ENCODE measurements around the gene PTPRCAP. TPM values are rescaled to one million over a fixed set of nuclear protein-coding genes. Genes with fewer than 3 reads are reported as not detected.

PTPRCAP gene
- total RNA-seq, result under 0.01 TPM in 1 of 2 replicates, not detected in the other

DNA sequence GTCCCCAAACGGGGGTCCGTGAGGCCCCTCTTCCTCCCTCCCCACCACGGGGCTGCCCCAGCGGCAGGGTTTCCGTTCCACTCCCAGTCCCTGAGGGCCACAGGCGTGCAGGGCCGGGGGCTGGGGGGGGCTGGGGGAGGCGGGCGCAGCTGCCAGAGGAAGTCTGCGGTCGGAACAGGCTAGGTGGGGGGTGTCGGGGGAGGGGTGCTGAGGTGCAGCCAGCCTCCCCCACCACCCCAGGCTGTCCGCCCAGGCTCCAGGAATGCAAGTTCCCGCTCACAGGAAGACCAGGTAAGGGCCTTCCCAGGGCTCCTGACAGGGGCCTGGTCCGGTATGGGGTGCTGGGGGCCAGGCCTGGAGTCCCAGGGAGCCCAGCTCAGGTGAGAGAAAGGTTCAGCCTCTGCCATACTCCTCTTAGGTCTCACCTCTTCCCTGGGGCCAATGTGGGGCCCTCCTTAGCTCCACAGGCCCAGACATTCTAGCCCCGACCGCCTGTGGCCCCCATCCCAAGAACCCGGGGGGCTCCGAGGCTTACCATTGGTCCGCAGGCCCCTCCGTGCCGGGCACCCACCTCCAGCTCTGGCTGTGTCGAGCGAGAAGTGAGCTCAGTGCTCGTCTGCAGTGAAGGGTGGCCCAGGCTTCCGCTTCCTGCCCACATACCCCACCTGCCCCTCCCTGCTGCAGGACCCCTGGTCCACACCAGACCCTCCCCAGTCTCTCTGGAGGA is at the start of gene PTPRCAP:
TSS of gene PTPRCAP (minus strand) at position 601 of the 727 bp plus-strand sequence. CDS start at position 538, 63 bp downstream.

GRCh38 chr11:67482827-67483798 is 45.6 kb upstream of the PTPRCAP start, which contains the start of gene AIP:
TSS of gene AIP (plus strand) at chr11:67483026. CDS start at chr11:67483159, 133 bp downstream.

DNA sequence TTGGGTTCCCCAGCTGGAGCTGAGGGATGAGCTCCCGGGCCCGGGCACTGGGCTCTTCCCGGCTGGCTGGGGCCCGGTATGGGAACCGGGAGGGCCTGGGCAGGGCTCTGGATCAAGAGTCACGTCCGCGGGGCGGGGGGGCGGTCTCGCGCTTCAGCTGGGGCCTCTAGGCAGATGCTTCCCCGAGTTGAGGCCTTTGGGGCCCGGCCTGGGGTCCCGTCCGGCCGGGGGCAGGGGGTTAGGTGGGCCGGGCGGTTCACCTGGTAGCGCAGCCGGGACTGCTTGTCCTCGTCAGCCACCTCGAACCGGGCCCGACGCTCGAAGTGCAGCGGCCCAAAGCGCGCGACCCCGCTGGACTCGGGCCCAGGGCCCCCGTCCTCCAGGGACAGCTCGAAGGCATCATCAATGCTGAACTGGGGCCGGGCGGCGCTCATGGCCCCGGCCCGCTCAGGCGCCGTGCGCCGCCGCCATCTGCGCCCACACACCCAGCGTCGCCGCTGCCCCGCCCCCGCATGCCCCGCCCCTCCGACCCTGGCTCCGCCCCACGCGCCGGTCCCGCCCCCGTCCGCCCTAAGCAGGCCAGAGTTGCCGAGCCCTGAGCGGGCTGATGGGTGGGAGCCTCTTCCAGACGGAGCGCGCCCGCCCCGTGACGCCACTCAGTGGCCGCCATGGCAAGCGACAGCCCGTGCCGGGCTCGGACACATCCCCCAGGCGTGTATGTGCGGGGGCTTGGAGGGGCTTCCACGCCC is 31.5 kb upstream of the PTPRCAP start, which contains the start of gene TMEM134:
TSS of gene TMEM134 (minus strand) at position 493 of the 749 bp plus-strand sequence. CDS start at position 434, 59 bp downstream.

DNA sequence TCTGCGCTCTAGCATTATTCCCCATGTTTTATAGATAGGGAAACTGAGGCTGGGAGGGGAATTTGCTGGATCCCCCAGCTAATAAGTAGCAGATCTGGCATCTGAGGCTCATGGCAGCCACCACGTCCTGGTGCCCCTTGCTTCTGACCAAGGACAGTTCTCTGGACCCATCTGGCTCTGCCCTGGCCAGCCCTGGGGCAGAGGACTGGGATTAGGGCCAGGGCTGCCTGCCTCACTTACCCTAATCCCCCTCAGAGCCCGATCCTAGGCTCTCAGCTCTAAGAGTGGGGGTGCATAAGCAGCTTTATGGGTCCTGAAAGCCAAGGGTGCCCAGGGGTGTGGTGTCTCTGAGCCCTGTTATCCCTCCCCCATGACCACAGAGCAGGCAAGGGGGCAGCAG is 17.6 kb upstream of the PTPRCAP start, which contains the start of gene CABP4:
TSS of gene CABP4 (plus strand) at position 301 of the 400 bp plus-strand sequence. CDS start at position 371, 70 bp downstream.

GRCh38 chr11:67452141-67452952 is 14.9 kb upstream of the PTPRCAP start, which contains the start of gene GPR152:
TSS of gene GPR152 (minus strand) at chr11:67452729. CDS start at chr11:67452724, 5 bp downstream.

DNA sequence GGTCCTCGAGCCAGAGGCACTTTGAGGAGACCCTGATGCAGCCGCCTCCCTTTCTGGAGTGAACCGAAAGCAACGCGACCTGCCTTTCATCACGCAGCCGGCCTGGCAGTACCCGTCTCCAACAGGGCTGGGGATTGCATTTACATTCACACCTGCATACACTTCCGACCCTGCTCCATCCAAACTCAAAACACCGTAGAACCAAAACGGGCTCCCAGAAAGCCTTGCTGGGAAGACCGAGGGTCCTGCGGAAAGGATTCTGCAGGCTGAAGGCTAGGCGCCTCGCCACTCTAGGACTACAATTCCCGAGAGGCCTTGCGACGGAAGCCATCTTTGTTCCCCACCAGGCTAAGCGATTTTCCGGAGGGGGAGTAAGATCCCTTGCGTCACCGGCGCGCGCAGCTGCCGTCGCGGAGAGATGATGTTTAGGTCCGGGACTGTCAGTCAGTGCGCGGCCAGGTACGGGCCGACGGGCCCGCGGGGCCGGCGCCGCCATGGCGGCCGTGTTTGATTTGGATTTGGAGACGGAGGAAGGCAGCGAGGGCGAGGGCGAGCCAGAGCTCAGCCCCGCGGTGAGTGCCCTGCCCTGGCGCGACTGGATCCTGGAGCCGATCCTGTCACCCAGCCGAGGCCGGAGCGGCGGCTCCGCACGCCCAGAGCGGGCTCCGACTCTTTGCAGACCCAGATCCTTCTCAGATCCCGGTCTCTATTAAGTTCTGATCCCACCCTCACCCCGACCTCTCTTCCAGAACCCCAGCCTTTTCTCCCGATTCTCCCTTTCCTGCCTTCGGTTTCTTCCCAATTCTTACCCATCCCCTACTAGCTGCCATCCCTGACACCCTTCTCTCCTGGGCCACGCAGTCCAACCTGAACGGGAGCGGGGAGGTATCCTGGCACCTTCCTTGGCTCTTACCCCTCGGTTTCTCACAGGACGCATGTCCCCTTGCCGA is 9.2 kb downstream of the PTPRCAP start, which contains the start of gene RPS6KB2:
TSS of gene RPS6KB2 (plus strand) at position 443 of the 950 bp plus-strand sequence. CDS start at position 495, 52 bp downstream.

DNA sequence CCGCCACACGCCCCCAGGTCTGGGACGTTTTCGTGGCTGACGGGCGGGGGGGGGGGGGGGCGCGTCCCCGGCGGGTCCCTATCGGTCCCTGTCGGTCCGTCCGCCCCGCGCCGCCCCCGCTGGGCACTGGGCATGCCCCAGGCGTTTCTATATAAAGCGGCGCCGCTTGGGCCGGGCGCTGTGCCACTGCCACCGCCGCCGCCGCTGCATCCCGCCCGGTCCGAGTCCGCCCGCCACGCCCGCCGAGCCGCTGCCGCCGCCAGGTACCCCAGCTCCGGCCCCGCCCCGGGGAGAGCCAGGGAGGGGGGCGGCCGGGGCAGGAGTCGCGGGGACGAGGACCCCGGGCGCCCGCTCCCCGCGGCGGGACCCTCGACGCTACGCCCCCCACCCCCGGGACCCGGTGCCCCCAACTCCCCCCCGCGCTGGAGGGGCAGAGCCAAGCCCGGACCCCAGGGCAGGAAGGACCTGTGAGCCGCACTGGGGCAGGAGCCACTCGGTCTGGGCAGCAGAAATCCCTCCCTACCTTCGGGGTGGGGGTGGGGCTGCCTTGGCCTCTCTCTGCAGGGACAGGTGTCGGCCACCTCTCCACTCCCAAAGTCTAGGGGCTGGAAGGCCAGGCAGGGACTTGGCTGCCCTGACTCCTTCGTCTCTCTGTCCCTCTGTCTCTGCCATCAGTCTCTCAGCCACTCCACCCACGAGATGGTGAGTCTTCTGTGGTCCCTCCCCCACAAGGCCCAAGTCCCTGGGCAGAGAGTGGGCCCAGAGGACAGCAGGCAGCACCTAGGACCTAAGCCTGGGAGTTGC is 21.8 kb downstream of the PTPRCAP start, which contains the start of gene CARNS1:
TSS of gene CARNS1 (plus strand) at position 178 of the 804 bp plus-strand sequence. CDS start at position 700, 522 bp downstream.

DNA sequence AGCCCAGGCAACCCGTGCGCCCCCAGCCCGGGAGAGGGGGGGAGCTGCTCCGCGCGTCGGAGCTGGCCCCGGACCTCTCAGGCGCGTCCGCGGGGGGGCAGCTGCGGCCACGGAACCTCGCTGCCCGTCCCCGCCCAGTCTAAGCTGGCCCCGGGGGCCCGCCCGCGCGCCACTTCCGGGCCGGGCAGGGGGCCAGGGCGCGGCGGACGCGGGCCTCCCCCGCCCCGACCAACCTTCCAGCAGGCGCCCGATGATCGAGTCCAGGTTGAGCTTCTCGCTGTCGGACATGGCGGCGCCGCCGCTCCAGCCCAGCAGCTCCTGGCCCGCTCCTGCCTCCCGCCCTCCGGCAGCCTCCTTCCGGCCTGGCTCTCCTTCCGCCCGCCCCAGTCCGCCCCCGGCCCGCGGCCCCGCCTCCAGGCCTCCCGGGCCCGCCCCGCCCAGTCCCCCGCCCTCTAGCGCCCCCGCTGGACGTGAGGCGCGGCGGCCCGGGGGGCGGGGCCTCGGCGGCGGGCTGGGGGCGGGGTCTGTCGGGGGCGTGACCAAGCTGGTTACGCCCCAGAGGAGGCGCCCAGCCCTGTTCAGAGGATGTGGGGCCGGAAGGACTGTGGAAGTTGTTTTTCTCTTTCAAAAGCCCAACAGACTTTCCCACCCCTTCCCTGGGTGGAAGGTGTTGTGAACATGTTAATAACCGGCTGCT is 35.8 kb downstream of the PTPRCAP start, which contains the start of gene PPP1CA:
TSS of gene PPP1CA (minus strand) at position 364 of the 697 bp plus-strand sequence. CDS start at position 288, 76 bp downstream.

GRCh38 chr11:67391304-67392182 is 45.9 kb downstream of the PTPRCAP start, which contains the start of gene RAD9A:
TSS of gene RAD9A (plus strand) at chr11:67391986. CDS start at chr11:67392045, 59 bp downstream.

Other genes starting within 250 kb of the PTPRCAP start
- gene GRK2, start 171.2 kb downstream of the PTPRCAP start, total RNA-seq, result 21.3 and 23.3 TPM in 2 replicates
- gene ANKRD13D, start 148.4 kb downstream of the PTPRCAP start, total RNA-seq, result 26.6 and 32.3 TPM in 2 replicates
- 16.2 and 19.1 TPM in 2 replicates for gene SSH3, start 134.2 kb downstream of the PTPRCAP start, total RNA-seq
- 26.8 and 32.2 TPM in 2 replicates for gene POLD4, start 84.1 kb downstream of the PTPRCAP start, total RNA-seq
- 2.7 and 3.0 TPM in 2 replicates for gene CLCF1, start 64.1 kb downstream of the PTPRCAP start, total RNA-seq
- 5.0 and 6.3 TPM in 2 replicates for gene RAD9A, start 45.7 kb downstream of the PTPRCAP start, total RNA-seq
- 72.2 and 109 TPM in 2 replicates for gene PPP1CA, start 35.8 kb downstream of the PTPRCAP start, total RNA-seq
- gene TBC1D10C, start 33.6 kb downstream of the PTPRCAP start, total RNA-seq, result not detected in 2 replicates
- gene CARNS1, start 22.0 kb downstream of the PTPRCAP start, total RNA-seq, result 0.09 and 0.16 TPM in 2 replicates
- 28.4 and 43.7 TPM in 2 replicates for gene RPS6KB2, start 9.2 kb downstream of the PTPRCAP start, total RNA-seq
- gene CORO1B, start 5.8 kb upstream of the PTPRCAP start, total RNA-seq, result 175 and 181 TPM in 2 replicates
- gene GPR152, start 15.0 kb upstream of the PTPRCAP start, total RNA-seq, result not detected in 2 replicates
- not detected in 2 replicates for gene CABP4, start 17.7 kb upstream of the PTPRCAP start, total RNA-seq
- 7.8 and 14.7 TPM in 2 replicates for gene TMEM134, start 31.6 kb upstream of the PTPRCAP start, total RNA-seq
- gene AIP, start 45.3 kb upstream of the PTPRCAP start, total RNA-seq, result 138 and 208 TPM in 2 replicates
- gene PITPNM1, start 67.7 kb upstream of the PTPRCAP start, total RNA-seq, result 10.7 and 16.4 TPM in 2 replicates
- 4.4 and 5.5 TPM in 2 replicates for gene CDK2AP2, start 70.5 kb upstream of the PTPRCAP start, total RNA-seq
- not detected in 2 replicates for gene CABP2, start 85.8 kb upstream of the PTPRCAP start, total RNA-seq
- 486 and 932 TPM in 2 replicates for gene GSTP1, start 146.1 kb upstream of the PTPRCAP start, total RNA-seq
- gene NDUFV1, start 169.3 kb upstream of the PTPRCAP start, total RNA-seq, result 223 and 240 TPM in 2 replicates
- gene NUDT8, start 192.3 kb upstream of the PTPRCAP start, total RNA-seq, result 2.7 and 2.8 TPM in 2 replicates
- gene TBX10, start 202.1 kb upstream of the PTPRCAP start, total RNA-seq, result not detected in 2 replicates
- gene ACY3, start 213.0 kb upstream of the PTPRCAP start, total RNA-seq, result not detected in 2 replicates
- gene ALDH3B2, start 236.9 kb upstream of the PTPRCAP start, total RNA-seq, result 0.34 TPM in 1 of 2 replicates, not detected in the other